Endodermal cell (in vitro differentiated cells): ENCODE data around the gene KIAA0232. TPM values are rescaled to one million over a fixed set of nuclear protein-coding genes. Genes with fewer than 3 reads are reported as not detected.

Experiments used
- DNase-seq: peaks from one replicate; pipeline ENCODE4 v3.0.0-alpha.2; 2017
- H3K27ac ChIP-seq: 2 replicates; pipeline ENCODE4 v1.5.1; 2013; ENCODE audit warnings: mild to moderate bottlenecking, low read depth, low read length, moderate library complexity
- H3K27me3 ChIP-seq: 2 replicates; pipeline ENCODE4 v1.6.1; 2013; ENCODE audit warnings: mild to moderate bottlenecking, low read length, moderate library complexity; ENCODE audit not compliant: insufficient read depth, control insufficient read depth, poor library complexity, severe bottlenecking
- H3K36me3 ChIP-seq: 2 replicates; pipeline ENCODE4 v1.7.0; 2013; ENCODE audit warnings: mild to moderate bottlenecking, low read length, moderate library complexity; ENCODE audit not compliant: control insufficient read depth, insufficient read depth
- H3K4me1 ChIP-seq: one replicate; pipeline ENCODE4 v1.7.0; 2013; ENCODE audit warnings: low read length; ENCODE audit not compliant: control insufficient read depth, insufficient read depth
- H3K4me3 ChIP-seq: 2 replicates; pipeline ENCODE4 v1.5.1; 2013; ENCODE audit warnings: mild to moderate bottlenecking, low read length, moderate library complexity
- H3K9ac ChIP-seq: 2 replicates; pipeline ENCODE4 v1.6.1; 2013; ENCODE audit warnings: mild to moderate bottlenecking, low read length, moderate library complexity; ENCODE audit not compliant: poor library complexity, severe bottlenecking; ENCODE audit errors: extremely low read depth
- H3K9me3 ChIP-seq: 2 replicates; pipeline ENCODE4 v1.6.1; 2013; ENCODE audit warnings: mild to moderate bottlenecking, low read length, moderate library complexity; ENCODE audit not compliant: control insufficient read depth
- H3K27ac Mint-ChIP-seq: 2 replicates; pipeline ENCODE4 v1.8.0; 2020; ENCODE audit warnings: mixed read lengths
- H3K27me3 Mint-ChIP-seq: 2 replicates; pipeline ENCODE4 v1.8.0; 2021; ENCODE audit warnings: mild to moderate bottlenecking, mixed read lengths; ENCODE audit not compliant: insufficient read depth
- H3K36me3 Mint-ChIP-seq: 2 replicates; pipeline ENCODE4 v1.8.0; 2020; ENCODE audit warnings: low read depth, mixed read lengths
- H3K4me1 Mint-ChIP-seq: 2 replicates; pipeline ENCODE4 v1.8.0; 2020; ENCODE audit warnings: mixed read lengths
- H3K4me3 Mint-ChIP-seq: 2 replicates; pipeline ENCODE4 v1.8.0; 2020; ENCODE audit warnings: mild to moderate bottlenecking, moderate library complexity, mixed read lengths
- H3K9me3 Mint-ChIP-seq: 2 replicates; pipeline ENCODE4 v1.8.0; 2020; ENCODE audit warnings: mild to moderate bottlenecking, mixed read lengths
- CTCF ChIP-seq: fragments of 200-600 bp; sonication (generic); conservative IDR thresholded peaks from 2 replicates; pipeline ENCODE4 v1.5.0; 2021; ENCODE audit warnings: antibody characterized with exemption, mild to moderate bottlenecking
- WGBS, 2 experiments: methylation state at CpG; one replicate each; pipeline versions ENCODE4 v1.1.5 to v1.1.7; 2013; ENCODE audit warnings: missing lambda C conversion rate in 2 of 2, mixed read lengths in 1 of 2; ENCODE audit not compliant: insufficient coverage in 1 of 2, insufficient read length in 1 of 2; 5-methylcytosine and 5-hydroxymethylcytosine counted together
- total RNA-seq, 2 donors: library from RNA; stranded (reverse); fragmentation: NEBNext Ultra II Directional in 1 of 2; extraction: Animal tissue kit (Norgen Biotek cat#: 25700) in 1 of 2; gene quantifications; 2 replicates in 1 of 2; 3 replicates in 1 of 2; pipeline ENCODE4 v1.2.1, GENCODE V29; 2021

Gene KIAA0232
- total RNA-seq, 2 donors from 2014 or later, result 32.9 to 43.5 TPM

GRCh38 chr4:6932918-6933317 is 150.4 kb downstream of the KIAA0232 start:
- Mint-ChIP-seq H3K36me3 (peaks cover 22% of the 10 kb centered on the region), H3K4me3 (no peak overlapping the region), H3K4me1 (peaks cover 23% of the 10 kb centered on the region), H3K27me3 (no peaks in the 10 kb centered on the region), H3K27ac (no peak overlapping the region), H3K9me3 (no peaks in the 10 kb centered on the region)
- Histone ChIP-seq H3K36me3 (no peaks in the 10 kb centered on the region), H3K9me3 (no peaks in the 10 kb centered on the region), H3K9ac (no peak overlapping the region), H3K4me3 (no peak overlapping the region), H3K4me1 (no peaks in the 10 kb centered on the region), H3K27me3 (no peaks in the 10 kb centered on the region), H3K27ac (no peak overlapping the region)
- TF ChIP-seq CTCF, result no peak
- WGBS, 2 experiments, result 94 to 96% methylated on average over 3 of the region's 3 CpGs
- no peak for DNase-seq

Other genes starting within 250 kb of the KIAA0232 start
- 10 to 100 TPM; 13.3 to 20.8 TPM for gene MAN2B2, start 207.5 kb upstream of the KIAA0232 start, total RNA-seq
- 100 to 1,000 TPM; 231 to 239 TPM for gene MRFAP1, start 142.0 kb upstream of the KIAA0232 start, total RNA-seq
- not detected for gene S100P, start 88.8 kb upstream of the KIAA0232 start, total RNA-seq
- gene MRFAP1L1, start 72.9 kb upstream of the KIAA0232 start, total RNA-seq, result 10 to 100 TPM; 45.0 to 50.2 TPM
- 10 to 100 TPM; 18.8 to 26.5 TPM for gene BLOC1S4, start 66.6 kb upstream of the KIAA0232 start, total RNA-seq
- 10 to 100 TPM; 42.3 to 43.5 TPM for gene TBC1D14, start 127.1 kb downstream of the KIAA0232 start, total RNA-seq